NCI-H1694 treated with DMSO at 0.1 percent for 48 hours (cell line): ENCODE results near the gene MARK2.
A peak's percentile ranks its signal among the peaks of the same experiment; 100 is the strongest.

Experiments
- DNase-seq: peaks from one replicate; lab custom pipeline; 2025; lab: John Stamatoyannopoulos, UW

Gene MARK2

GRCh38 chr11:63882555-63883242 lies 43.8 kb downstream of the MARK2 start:
- DNase-seq: no peak

GRCh38 chr11:63883791-63884190 lies 44.9 kb downstream of the MARK2 start:
- DNase-seq: no peak

- no peak for DNase-seq
These were observed 45.5 kb downstream of the MARK2 start for GRCh38 chr11:63884196-63884932.

GRCh38 chr11:63887386-63887999 lies 48.6 kb downstream of the MARK2 start:
- DNase-seq: no peak

- DNase-seq: no peak
These were observed 49.5 kb downstream of the MARK2 start for GRCh38 chr11:63888170-63889086.

- DNase-seq: no peak
These were observed 50.4 kb downstream of the MARK2 start for GRCh38 chr11:63889344-63889743.

GRCh38 chr11:63890368-63890767 lies 51.5 kb downstream of the MARK2 start:
- DNase-seq: no peak

- no peak for DNase-seq
These were observed 53.3 kb downstream of the MARK2 start for GRCh38 chr11:63892228-63892627.

- DNase-seq: no peak
These were observed 54.4 kb downstream of the MARK2 start for GRCh38 chr11:63893355-63893754.

GRCh38 chr11:63896071-63896470 lies 57.2 kb downstream of the MARK2 start:
- no peak for DNase-seq

GRCh38 chr11:63897459-63898146 lies 58.7 kb downstream of the MARK2 start:
- DNase-seq: peak; percentile 51

- no peak for DNase-seq
These were observed 62.8 kb downstream of the MARK2 start for GRCh38 chr11:63901660-63902059.

- no peak for DNase-seq
These were observed 65.0 kb downstream of the MARK2 start for GRCh38 chr11:63903884-63904283.

GRCh38 chr11:63904743-63905142 lies 65.8 kb downstream of the MARK2 start:
- DNase-seq: no peak

GRCh38 chr11:63905179-63905578 lies 66.3 kb downstream of the MARK2 start:
- no peak for DNase-seq

- no peak for DNase-seq
These were observed 67.2 kb downstream of the MARK2 start for GRCh38 chr11:63906087-63906486.

GRCh38 chr11:63906585-63906984 lies 67.7 kb downstream of the MARK2 start:
- DNase-seq: no peak

GRCh38 chr11:63907063-63907462 lies 68.2 kb downstream of the MARK2 start:
- no peak for DNase-seq

GRCh38 chr11:63907808-63908530 lies 69.1 kb downstream of the MARK2 start:
- no peak for DNase-seq

- no peak for DNase-seq
These were observed 69.9 kb downstream of the MARK2 start for GRCh38 chr11:63908631-63909401.
